ENCODE data around the gene GCFC2.

The GCFC2 gene

DNA sequence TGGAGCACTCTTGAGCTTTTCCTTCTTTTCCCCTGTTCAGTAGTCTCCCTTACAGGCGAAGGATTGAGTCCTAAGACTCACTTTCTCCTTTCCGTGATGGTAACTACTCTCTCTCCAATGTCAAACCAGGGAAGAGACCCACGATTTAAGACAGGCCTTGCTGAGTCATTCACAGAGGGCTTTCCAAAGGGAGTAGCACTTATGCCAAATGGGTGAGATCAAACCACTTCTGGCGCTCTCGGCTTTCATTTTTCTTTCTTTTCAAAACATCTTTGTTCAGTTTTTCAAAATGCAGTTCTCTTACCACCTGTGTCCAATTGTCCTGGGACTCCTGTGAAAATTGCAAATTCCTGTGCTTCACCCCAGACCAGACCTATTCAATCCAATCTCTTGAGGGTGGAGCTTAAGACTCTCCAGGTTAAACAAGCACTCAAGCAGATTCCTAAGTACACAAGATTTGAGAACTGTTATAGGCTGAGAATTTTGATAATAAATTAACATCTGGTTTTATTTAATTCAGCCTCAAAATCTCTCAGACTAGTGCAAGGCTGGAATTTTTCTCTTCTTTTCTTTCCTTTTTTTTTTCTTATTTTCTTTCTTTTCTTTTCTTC, 78.5 kb downstream of the GCFC2 start:
- no peak overlapping the region for H2BK120ac ChIP-seq (ENCODE audit: low read depth, low read length)
- 71% methylated on average over 5 of the region's 5 CpGs for WGBS
- H4K8ac ChIP-seq (ENCODE audit: low read length), result no peak overlapping the region
- H3K9me3 ChIP-seq (ENCODE audit: control insufficient read depth, low read length), result no peaks in the 10 kb centered on the region
- no peak overlapping the region for H2BK5ac ChIP-seq (ENCODE audit: low read depth, low read length, poor library complexity, severe bottlenecking)
- H2AFZ ChIP-seq (ENCODE audit: low read depth, low read length), result no peak overlapping the region
- H3K79me1 ChIP-seq (replicated peaks; ENCODE audit: low read length, poor library complexity, severe bottlenecking), result no peaks in the 10 kb centered on the region
- H2BK12ac ChIP-seq (ENCODE audit: low read length in 2 of 2), result no peak overlapping the region
- peak overlapping the region; percentile 61 for H3K9ac ChIP-seq (ENCODE audit: low read length)
- no peaks in the 10 kb centered on the region for H3K27me3 ChIP-seq (ENCODE audit: control insufficient read depth in 1 of 2, insufficient read depth in 1 of 2, low read length in 2 of 2)
- no peak overlapping the region for H2AK5ac ChIP-seq (ENCODE audit: low read length, severe bottlenecking)
- H3K27ac ChIP-seq (ENCODE audit: low read length, poor library complexity, severe bottlenecking), result no peak overlapping the region
- no peak overlapping the region for H3K18ac ChIP-seq (ENCODE audit: low read depth in 1 of 2, low read length in 2 of 2)
- H3K23ac ChIP-seq (ENCODE audit: low read length in 2 of 2), result no peak overlapping the region
- no peaks in the 10 kb centered on the region for H3K36me3 ChIP-seq (ENCODE audit: control insufficient read depth in 1 of 2, insufficient read depth in 2 of 2, low read depth in 1 of 2, low read length in 2 of 2)
- no peak overlapping the region for H3K4me2 ChIP-seq (ENCODE audit: low read length, poor library complexity, severe bottlenecking)
- no peak overlapping the region for H3K14ac ChIP-seq (ENCODE audit: low read length in 2 of 2)
- H2BK15ac ChIP-seq (ENCODE audit: low read depth, poor library complexity, severe bottlenecking), result no peak overlapping the region
- H3K4me1 ChIP-seq (ENCODE audit: control insufficient read depth, insufficient read depth, low read depth, low read length), result peaks cover 6% of the 10 kb centered on the region
- H4K91ac ChIP-seq (ENCODE audit: low read length), result no peak overlapping the region
- peak overlapping the region in 1 of 2 experiments; percentile 62 for H3K4me3 ChIP-seq (ENCODE audit: insufficient read depth in 1 of 2, low read depth in 1 of 2, low read length in 2 of 2)
- no peak overlapping the region for H3K4ac ChIP-seq (ENCODE audit: low read depth in 1 of 2, low read length in 2 of 2)
- DNase-seq, result peak; percentile 21

GRCh38 chr2:75627902-75628504, 82.7 kb downstream of the GCFC2 start:
- 0% methylated on average over 2 of the region's 4 CpGs for WGBS
- H3K79me1 ChIP-seq (replicated peaks; ENCODE audit: low read length, poor library complexity, severe bottlenecking), result no peaks in the 10 kb centered on the region

DNA sequence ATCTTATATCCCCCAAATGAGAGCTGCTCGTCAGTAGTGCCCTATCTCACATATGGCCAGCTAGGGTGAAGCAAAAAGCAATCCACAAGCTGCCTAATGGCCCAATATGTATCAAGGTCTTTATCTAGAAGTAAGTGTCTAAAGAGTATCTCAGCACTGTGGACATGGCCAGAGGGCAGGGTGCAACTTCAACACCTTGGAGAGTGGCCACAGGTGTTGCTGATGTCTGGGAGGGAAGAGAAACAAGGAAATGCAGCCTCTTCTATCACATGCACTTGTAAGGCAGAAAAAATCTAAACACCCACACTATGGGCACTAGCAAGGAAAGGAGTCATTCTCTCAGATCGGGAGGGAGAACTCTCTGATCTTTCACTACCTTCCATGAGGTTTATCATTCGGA, 87.8 kb downstream of the GCFC2 start:
- H4K8ac ChIP-seq (ENCODE audit: low read length), result no peak overlapping the region
- H2BK15ac ChIP-seq (ENCODE audit: low read depth, poor library complexity, severe bottlenecking), result no peak overlapping the region
- no peaks in the 10 kb centered on the region for H3K36me3 ChIP-seq (ENCODE audit: control insufficient read depth in 1 of 2, insufficient read depth in 2 of 2, low read depth in 1 of 2, low read length in 2 of 2)
- no peak overlapping the region for H3K4ac ChIP-seq (ENCODE audit: low read depth in 1 of 2, low read length in 2 of 2)
- no peaks in the 10 kb centered on the region for H3K79me1 ChIP-seq (replicated peaks; ENCODE audit: low read length, poor library complexity, severe bottlenecking)
- H3K14ac ChIP-seq (ENCODE audit: low read length in 2 of 2), result no peak overlapping the region
- 95% methylated on average over 2 of the region's 3 CpGs for WGBS
- H3K9me3 ChIP-seq (ENCODE audit: control insufficient read depth, low read length), result no peaks in the 10 kb centered on the region
- H3K27me3 ChIP-seq (ENCODE audit: control insufficient read depth in 1 of 2, insufficient read depth in 1 of 2, low read length in 2 of 2), result no peaks in the 10 kb centered on the region
- no peak overlapping the region for H2BK5ac ChIP-seq (ENCODE audit: low read depth, low read length, poor library complexity, severe bottlenecking)
- H3K27ac ChIP-seq (ENCODE audit: low read length, poor library complexity, severe bottlenecking), result no peak overlapping the region
- no peak overlapping the region for H4K91ac ChIP-seq (ENCODE audit: low read length)
- no peak overlapping the region for H3K23ac ChIP-seq (ENCODE audit: low read length in 2 of 2)
- no peak overlapping the region for H2BK120ac ChIP-seq (ENCODE audit: low read depth, low read length)
- H3K18ac ChIP-seq (ENCODE audit: low read depth in 1 of 2, low read length in 2 of 2), result no peak overlapping the region
- H2AFZ ChIP-seq (ENCODE audit: low read depth, low read length), result no peak overlapping the region
- no peak overlapping the region for H3K9ac ChIP-seq (ENCODE audit: low read length)
- H2BK12ac ChIP-seq (ENCODE audit: low read length in 2 of 2), result no peak overlapping the region
- no peaks in the 10 kb centered on the region for H3K4me1 ChIP-seq (ENCODE audit: control insufficient read depth, insufficient read depth, low read depth, low read length)
- no peak overlapping the region for H2AK5ac ChIP-seq (ENCODE audit: low read length, severe bottlenecking)
- no peak overlapping the region for H3K4me3 ChIP-seq (ENCODE audit: insufficient read depth in 1 of 2, low read depth in 1 of 2, low read length in 2 of 2)
- no peak overlapping the region for H3K4me2 ChIP-seq (ENCODE audit: low read length, poor library complexity, severe bottlenecking)
- DNase-seq, result no peak

More at GRCh38 chr2:75627902-75628504, 82.7 kb downstream of the GCFC2 start:
- Histone ChIP-seq H2AFZ (ENCODE audit: low read depth, low read length) (no peak overlapping the region), H2BK5ac (ENCODE audit: low read depth, low read length, poor library complexity, severe bottlenecking) (no peak overlapping the region), H2BK120ac (ENCODE audit: low read depth, low read length) (no peak overlapping the region), H3K14ac (ENCODE audit: low read length in 2 of 2) (no peak overlapping the region), H3K36me3 (ENCODE audit: control insufficient read depth in 1 of 2, insufficient read depth in 2 of 2, low read depth in 1 of 2, low read length in 2 of 2) (no peaks in the 10 kb centered on the region), H2BK12ac (ENCODE audit: low read length in 2 of 2) (no peak overlapping the region), H4K8ac (ENCODE audit: low read length) (no peak overlapping the region), H3K27me3 (ENCODE audit: control insufficient read depth in 1 of 2, insufficient read depth in 1 of 2, low read length in 2 of 2) (no peaks in the 10 kb centered on the region), H2BK15ac (ENCODE audit: low read depth, poor library complexity, severe bottlenecking) (no peak overlapping the region), H3K9me3 (ENCODE audit: control insufficient read depth, low read length) (no peaks in the 10 kb centered on the region), H3K4me3 (ENCODE audit: insufficient read depth in 1 of 2, low read depth in 1 of 2, low read length in 2 of 2) (no peak overlapping the region), H3K18ac (ENCODE audit: low read depth in 1 of 2, low read length in 2 of 2) (no peak overlapping the region), H3K4me2 (ENCODE audit: low read length, poor library complexity, severe bottlenecking) (no peak overlapping the region), H3K27ac (ENCODE audit: low read length, poor library complexity, severe bottlenecking) (no peak overlapping the region), H2AK5ac (ENCODE audit: low read length, severe bottlenecking) (no peak overlapping the region), H4K91ac (ENCODE audit: low read length) (no peak overlapping the region), H3K23ac (ENCODE audit: low read length in 2 of 2) (no peak overlapping the region), H3K4ac (ENCODE audit: low read depth in 1 of 2, low read length in 2 of 2) (no peak overlapping the region), H3K9ac (ENCODE audit: low read length) (no peak overlapping the region), H3K4me1 (ENCODE audit: control insufficient read depth, insufficient read depth, low read depth, low read length) (peaks cover 6% of the 10 kb centered on the region)
- peak; percentile 74 for DNase-seq

GRCh38 chr2:75622500-75622899, 88.2 kb downstream of the GCFC2 start:
- no peaks in the 10 kb centered on the region for H3K9me3 ChIP-seq (ENCODE audit: control insufficient read depth, low read length)
- H3K27me3 ChIP-seq (ENCODE audit: control insufficient read depth in 1 of 2, insufficient read depth in 1 of 2, low read length in 2 of 2), result no peaks in the 10 kb centered on the region
- H3K4me1 ChIP-seq (ENCODE audit: control insufficient read depth, insufficient read depth, low read depth, low read length), result no peaks in the 10 kb centered on the region
- no peak overlapping the region for H2AK5ac ChIP-seq (ENCODE audit: low read length, severe bottlenecking)
- H3K27ac ChIP-seq (ENCODE audit: low read length, poor library complexity, severe bottlenecking), result no peak overlapping the region
- H3K4me3 ChIP-seq (ENCODE audit: insufficient read depth in 1 of 2, low read depth in 1 of 2, low read length in 2 of 2), result no peak overlapping the region
- H4K91ac ChIP-seq (ENCODE audit: low read length), result no peak overlapping the region
- H3K18ac ChIP-seq (ENCODE audit: low read depth in 1 of 2, low read length in 2 of 2), result no peak overlapping the region
- H4K8ac ChIP-seq (ENCODE audit: low read length), result no peak overlapping the region
- no peak overlapping the region for H2BK15ac ChIP-seq (ENCODE audit: low read depth, poor library complexity, severe bottlenecking)
- no peak overlapping the region for H2AFZ ChIP-seq (ENCODE audit: low read depth, low read length)
- no peak overlapping the region for H2BK120ac ChIP-seq (ENCODE audit: low read depth, low read length)
- no peak overlapping the region for H3K4ac ChIP-seq (ENCODE audit: low read depth in 1 of 2, low read length in 2 of 2)
- DNase-seq, result no peak
- H3K4me2 ChIP-seq (ENCODE audit: low read length, poor library complexity, severe bottlenecking), result no peak overlapping the region
- no peaks in the 10 kb centered on the region for H3K36me3 ChIP-seq (ENCODE audit: control insufficient read depth in 1 of 2, insufficient read depth in 2 of 2, low read depth in 1 of 2, low read length in 2 of 2)
- no peak overlapping the region for H2BK12ac ChIP-seq (ENCODE audit: low read length in 2 of 2)
- 79% methylated on average over 2 of the region's 2 CpGs for WGBS
- no peak overlapping the region for H3K14ac ChIP-seq (ENCODE audit: low read length in 2 of 2)
- H2BK5ac ChIP-seq (ENCODE audit: low read depth, low read length, poor library complexity, severe bottlenecking), result no peak overlapping the region
- no peak overlapping the region for H3K9ac ChIP-seq (ENCODE audit: low read length)
- no peaks in the 10 kb centered on the region for H3K79me1 ChIP-seq (replicated peaks; ENCODE audit: low read length, poor library complexity, severe bottlenecking)
- H3K23ac ChIP-seq (ENCODE audit: low read length in 2 of 2), result no peak overlapping the region
